Ovary (tissue), 9 donors: Measurements from ENCODE around the gene ITGB7. TPM values are rescaled to one million over a fixed set of nuclear protein-coding genes. Genes with fewer than 3 reads are reported as not detected.

Experiments used
- DNase-seq, 5 donors: peaks; one replicate each; pipeline ENCODE4 v3.0.0-alpha.2; 2019 to 2020
- H3K27ac ChIP-seq, 2 donors: fragments of 200-600 bp; one replicate each; pipeline versions ENCODE4 v1.5.1 to v1.8.0; 2019 to 2022
- H3K27me3 ChIP-seq: fragments of 200-600 bp; one replicate; pipeline ENCODE4 v1.8.0; 2022
- H3K36me3 ChIP-seq: fragments of 200-600 bp; sonication (generic); one replicate; pipeline ENCODE4 v1.5.1; 2019
- H3K4me1 ChIP-seq: one replicate; pipeline ENCODE4 v1.8.1; 2013; ENCODE audit warnings: mild to moderate bottlenecking, moderate library complexity; ENCODE audit not compliant: insufficient read depth
- H3K4me3 ChIP-seq: fragments of 200-600 bp; sonication (generic); one replicate; pipeline ENCODE4 v1.5.1; 2017
- H3K9me3 ChIP-seq, 2 donors: fragments of 200-600 bp in 1 of 2; sonication (generic) in 1 of 2; one replicate each; pipeline versions ENCODE4 v1.5.1 to v1.8.1; 2013 to 2019; ENCODE audit warnings: mild to moderate bottlenecking in 1 of 2, moderate library complexity in 1 of 2
- EP300 ChIP-seq: sonication (generic); formaldehyde crosslinking; IDR thresholded peaks from one replicate; pipeline ENCODE4 v1.6.1; 2017; ENCODE audit warnings: antibody characterized with exemption
- POLR2A ChIP-seq: fragments of 450-650 bp; IDR thresholded peaks from one replicate; pipeline ENCODE4 v1.6.1; 2017; ENCODE audit warnings: antibody characterized with exemption, mild to moderate bottlenecking, moderate library complexity
- WGBS, 3 donors: extraction: QIAGEN DNeasy Blood & Tissue Kit in 1 of 3; methylation state at CpG; one replicate each; pipeline versions ENCODE4 v1.1.5 to v1.1.7; 2013 to 2017; 5-methylcytosine and 5-hydroxymethylcytosine counted together
- intact Hi-C, 4 donors: fragments of 100-400 bp; cut with DNase I; formaldehyde crosslinking; loops; one replicate each; pipeline versions ENCODE4 v1.11.0 to v1.15.1; 2022 to 2023
- polyA plus RNA-seq, 2 donors: library from polyadenylated mRNA; stranded (reverse); fragments of 200-250 nt in 1 of 2; fragments of 350-450 nt in 1 of 2; fragmentation: Illumina TruSeq in 1 of 2; extraction: RNeasy Lipid Tissue Mini Kit (QIAGEN cat#74804) in 1 of 2; gene quantifications; one replicate each; pipeline ENCODE4 v1.2.3, GENCODE V29; 2013 to 2014
- total RNA-seq, 7 donors: library from RNA; depleted of rRNA in 2 of 7; stranded (reverse); fragments of >200 nt in 2 of 7; fragmentation: NEBNext Ultra II Directional in 3 of 7; extraction: Animal tissue kit (Norgen Biotek cat#: 25700) in 3 of 7; gene quantifications; one replicate each; pipeline versions ENCODE4 v1.1.0 to v1.2.4, GENCODE V29; 2016 to 2023
- TF ChIP-seq, protein P1 (sequence below), 3 donors: fragments of 450-650 bp in 2 of 3; fragments of 200-600 bp in 1 of 3; IDR thresholded peaks; one replicate each; pipeline versions ENCODE4 v1.5.1 to v1.8.0; 2016 to 2022; ENCODE audit warnings: antibody characterized with exemption in 3 of 3, mild to moderate bottlenecking in 1 of 3
- donor health status: DM: no; HTN: no; CAD: no; lungs with moderate emphysema.
- donor health status: DM: no; HTN: no; CAD: no.
- donor health status: Bipolar disorder and iron deficiency.
- donor health status: DM: yes; HTN: yes; CAD: no.
- donor health status: DM: no; HTN: no; CAD: no.
- donor health status: DM: yes; HTN: yes; CAD: no.

Gene ITGB7
- total and polyA plus RNA-seq, 9 donors = 0.45 to 3.1 (median 1.7) TPM

DNA sequence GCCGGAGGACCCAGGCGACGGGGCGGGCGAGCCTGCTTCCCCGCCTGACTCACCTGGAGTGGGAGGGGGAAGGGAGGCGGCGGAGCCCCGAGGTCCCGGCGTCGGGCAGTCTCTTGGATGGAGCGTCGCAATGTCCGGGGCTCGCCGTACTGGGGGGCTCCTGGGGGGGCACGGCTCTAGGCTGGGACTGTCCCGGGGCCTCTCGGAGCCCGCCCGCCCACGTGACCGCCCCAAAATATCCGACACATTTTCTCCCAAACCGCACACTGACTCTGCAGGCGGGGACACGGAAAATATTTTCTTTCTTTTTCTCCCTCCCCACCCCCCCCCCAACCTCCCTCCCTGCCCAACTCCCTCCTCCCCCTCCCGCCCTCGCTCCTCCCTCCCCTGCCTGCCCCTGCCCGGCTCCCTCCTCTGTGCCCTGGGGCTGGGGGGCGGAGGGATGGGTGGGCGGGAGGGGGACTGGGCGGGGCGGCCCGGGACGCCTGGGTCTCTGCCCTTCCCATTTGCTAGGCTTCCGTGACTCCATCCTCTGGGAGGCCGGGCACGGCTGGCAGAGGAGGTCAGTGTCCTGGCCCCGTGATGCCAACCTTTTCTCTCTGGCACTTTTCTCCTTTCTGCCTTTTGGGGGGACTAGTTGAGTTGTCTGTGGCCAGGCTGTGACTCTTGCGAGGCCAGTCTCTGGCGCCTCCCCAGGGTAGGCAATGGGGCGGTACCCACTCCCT, 25.0 kb upstream of the ITGB7 start, which contains the start of gene RARG:
RARG (minus strand) TSS at position 289 of the 725 bp plus-strand sequence. CDS start 4,664 bp downstream, outside the sequence.
- WGBS, 3 donors = 1 to 2% (median 1%) methylated on average over 18 to 44 of the region's 44 CpGs
- Histone ChIP-seq H3K27ac (peak within 1 kb of the TSS; percentile 77 to 90), H3K4me1 (peaks cover 19% of the 10 kb centered on the region), H3K4me3 (peak within 1 kb of the TSS; percentile 68), H3K27me3 (no peaks in the 10 kb centered on the region), H3K36me3 (no peaks in the 10 kb centered on the region), H3K9me3 (no peaks in the 10 kb centered on the region)
- intact Hi-C loops = no loop called here
- TF ChIP-seq POLR2A = no peak
- no peak for TF ChIP-seq EP300
- TF ChIP-seq, protein P1, sequence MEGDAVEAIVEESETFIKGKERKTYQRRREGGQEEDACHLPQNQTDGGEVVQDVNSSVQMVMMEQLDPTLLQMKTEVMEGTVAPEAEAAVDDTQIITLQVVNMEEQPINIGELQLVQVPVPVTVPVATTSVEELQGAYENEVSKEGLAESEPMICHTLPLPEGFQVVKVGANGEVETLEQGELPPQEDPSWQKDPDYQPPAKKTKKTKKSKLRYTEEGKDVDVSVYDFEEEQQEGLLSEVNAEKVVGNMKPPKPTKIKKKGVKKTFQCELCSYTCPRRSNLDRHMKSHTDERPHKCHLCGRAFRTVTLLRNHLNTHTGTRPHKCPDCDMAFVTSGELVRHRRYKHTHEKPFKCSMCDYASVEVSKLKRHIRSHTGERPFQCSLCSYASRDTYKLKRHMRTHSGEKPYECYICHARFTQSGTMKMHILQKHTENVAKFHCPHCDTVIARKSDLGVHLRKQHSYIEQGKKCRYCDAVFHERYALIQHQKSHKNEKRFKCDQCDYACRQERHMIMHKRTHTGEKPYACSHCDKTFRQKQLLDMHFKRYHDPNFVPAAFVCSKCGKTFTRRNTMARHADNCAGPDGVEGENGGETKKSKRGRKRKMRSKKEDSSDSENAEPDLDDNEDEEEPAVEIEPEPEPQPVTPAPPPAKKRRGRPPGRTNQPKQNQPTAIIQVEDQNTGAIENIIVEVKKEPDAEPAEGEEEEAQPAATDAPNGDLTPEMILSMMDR (IDR thresholded peaks at IDR 0.05) = no peak
- peak; percentile 66 to 77 (median 72) for DNase-seq

DNA sequence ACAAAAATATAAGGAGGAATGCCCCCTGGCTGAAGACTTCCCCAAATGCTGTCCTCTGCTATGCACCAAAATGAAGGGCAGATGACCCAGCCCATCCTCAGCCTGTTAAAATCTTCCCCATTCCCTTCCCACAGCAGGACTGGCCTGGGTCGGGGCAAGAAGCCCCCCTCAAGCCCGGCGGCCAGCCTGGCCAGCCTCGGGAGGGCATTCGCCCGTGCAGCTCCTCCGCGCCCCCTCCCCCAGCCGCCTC, 24.5 kb upstream of the ITGB7 start:
- TF ChIP-seq POLR2A (no peak), EP300 (no peak)
- TF ChIP-seq, protein P1 (IDR thresholded peaks at IDR 0.05) = peak in 1 of 3 donors; percentile 7
- H3K27ac ChIP-seq = peak overlapping the region; percentile 77 to 90
- H3K4me3 ChIP-seq = peak overlapping the region; percentile 68
- no peaks in the 10 kb centered on the region for H3K27me3 ChIP-seq
- WGBS, 3 donors = 0% methylated on average over 6 to 9 of the region's 9 CpGs; no CpG with 5 or more reads in 1 of the 3 donors
- H3K36me3 ChIP-seq = no peaks in the 10 kb centered on the region
- no peaks in the 10 kb centered on the region for H3K9me3 ChIP-seq
- H3K4me1 ChIP-seq = peaks cover 19% of the 10 kb centered on the region
- DNase-seq = no peak
- intact Hi-C loops = no loop called here

DNA sequence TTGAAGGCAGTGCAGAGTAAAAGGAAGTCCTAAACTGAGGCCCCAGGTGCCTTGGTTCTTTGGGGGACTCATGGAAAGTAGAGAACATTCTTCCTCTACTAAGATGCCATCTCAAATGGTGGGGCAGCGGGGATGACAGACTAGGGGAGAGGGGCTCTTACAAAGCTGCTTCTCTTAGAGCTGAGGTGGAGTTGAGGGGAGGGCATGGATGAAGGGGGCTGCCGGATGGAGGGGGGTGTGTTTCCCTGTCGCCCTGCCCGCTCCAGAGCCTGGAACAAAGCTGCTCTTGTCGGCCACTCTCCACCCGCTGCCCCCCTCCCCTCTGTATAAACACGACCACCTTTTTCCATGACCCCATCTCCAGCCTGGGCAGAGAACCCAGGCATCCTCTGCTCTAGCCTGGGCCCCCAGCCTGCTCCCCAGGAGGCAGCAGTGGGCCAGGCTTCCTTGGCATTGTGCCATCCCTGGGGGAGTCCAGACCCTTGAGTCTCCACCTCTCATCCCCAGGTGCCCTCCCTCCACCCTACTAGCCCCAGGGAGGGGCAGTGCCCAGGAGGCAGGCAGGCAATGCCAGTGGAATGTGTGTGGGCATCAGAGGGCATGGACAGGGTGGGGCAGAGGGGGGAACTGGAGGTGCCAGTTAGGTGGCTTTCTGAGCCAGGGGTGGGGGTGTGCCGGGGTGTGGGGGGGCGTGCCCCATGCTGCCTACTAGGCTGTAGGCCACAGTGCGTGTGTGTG, 23.2 kb upstream of the ITGB7 start:
- H3K9me3 ChIP-seq = no peaks in the 10 kb centered on the region
- H3K36me3 ChIP-seq = no peaks in the 10 kb centered on the region
- H3K27me3 ChIP-seq = no peaks in the 10 kb centered on the region
- no peak overlapping the region for H3K4me3 ChIP-seq
- intact Hi-C loops = no loop called here
- TF ChIP-seq EP300 (no peak), POLR2A (no peak)
- TF ChIP-seq, protein P1 (IDR thresholded peaks at IDR 0.05) = no peak
- peak in 2 of 5 donors; percentile 49 to 54 for DNase-seq
- no peak overlapping the region for H3K27ac ChIP-seq
- H3K4me1 ChIP-seq = peaks cover 19% of the 10 kb centered on the region
- 72 to 85% (median 82%) methylated on average over 8 to 10 of the region's 10 CpGs for WGBS, 3 donors

DNA sequence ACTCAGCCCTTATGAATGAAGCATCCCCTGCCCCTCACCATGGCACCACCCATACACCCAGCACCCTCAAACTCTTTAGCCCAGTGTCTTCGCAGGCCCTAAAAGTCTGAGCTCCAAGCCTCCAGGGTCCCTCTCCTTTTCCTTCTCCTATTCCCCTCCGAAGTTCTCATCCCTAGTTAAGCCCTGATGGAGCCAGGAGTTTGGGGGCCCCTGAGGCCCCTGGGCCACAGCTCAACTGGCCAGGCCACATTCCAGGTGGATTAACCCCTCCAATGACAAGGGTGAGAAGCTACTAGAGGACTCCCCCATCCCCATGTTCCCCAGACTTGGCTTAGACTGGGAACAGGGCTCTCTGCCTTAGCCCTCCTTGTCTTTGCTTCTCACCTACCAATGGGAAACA, 22.4 kb upstream of the ITGB7 start:
- H3K36me3 ChIP-seq = no peaks in the 10 kb centered on the region
- no peaks in the 10 kb centered on the region for H3K9me3 ChIP-seq
- no peak overlapping the region for H3K4me3 ChIP-seq
- TF ChIP-seq, protein P1 (IDR thresholded peaks at IDR 0.05) = no peak
- no peak for TF ChIP-seq EP300
- no peak for TF ChIP-seq POLR2A
- intact Hi-C loops = no loop called here
- no peak for DNase-seq
- no peaks in the 10 kb centered on the region for H3K27me3 ChIP-seq
- no peak overlapping the region for H3K27ac ChIP-seq
- H3K4me1 ChIP-seq = peaks cover 19% of the 10 kb centered on the region
- 88 to 94% (median 88%) methylated on average over 2 of the region's 2 CpGs for WGBS, 3 donors
